Testis (tissue), 2 donors: ENCODE data around the gene FNDC8.

Experiments
- CTCF ChIP-seq, 3 experiments: fragments of 450-650 bp in 2 of 3; fragments of 200-600 bp in 1 of 3; sonication (generic) in 1 of 3; IDR thresholded peaks; one replicate each; pipeline ENCODE4 v1.5.1; 2016 to 2019; ENCODE audit warnings: antibody characterized with exemption in 3 of 3, mild to moderate bottlenecking in 2 of 3, moderate library complexity in 1 of 3
- POLR2A ChIP-seq: fragments of 450-650 bp; IDR thresholded peaks from one replicate; pipeline ENCODE4 v1.6.1; 2017; ENCODE audit warnings: antibody characterized with exemption, mild to moderate bottlenecking, moderate library complexity

DNA sequence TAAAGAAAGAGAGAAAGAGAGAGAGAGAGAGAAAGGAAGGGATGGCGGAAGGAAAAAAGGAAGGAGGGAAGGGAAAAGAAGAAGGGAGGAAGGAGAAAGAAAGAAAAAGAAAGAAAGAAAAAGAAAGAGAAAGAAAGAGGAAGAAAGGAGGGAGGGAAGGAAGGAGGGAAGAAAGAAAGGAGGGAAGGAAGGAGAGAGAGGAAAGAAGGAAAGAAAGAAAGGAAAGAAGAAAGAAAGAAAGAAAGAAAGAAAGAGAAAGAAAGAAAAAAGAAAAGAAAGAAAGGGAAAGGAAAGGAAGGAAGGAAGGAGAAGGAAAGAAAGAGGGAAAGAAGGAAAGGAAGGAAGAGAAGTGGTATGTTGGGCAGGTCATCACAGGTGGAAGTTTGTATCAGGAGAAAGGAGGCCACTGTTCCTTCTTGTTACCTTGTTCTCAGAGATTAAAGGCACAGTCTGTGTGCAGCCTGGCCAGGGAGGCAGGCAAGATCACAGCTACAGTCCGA lies 53.5 kb downstream of the FNDC8 start:
- TF ChIP-seq CTCF (IDR thresholded peaks at IDR 0.05): no peak
- TF ChIP-seq POLR2A: no peak
